GM21825 (cell line): ENCODE data around the gene CEBPB.
"Not testable (repeated sequence)": the region's sequence is repeated elsewhere in the genome, so short reads cannot be mapped to it uniquely, and the experiment has no call there.

Source experiments
- ATAC-seq: cut with Tn5 transposase; IDR thresholded peaks from one replicate; pipeline ENCODE4 v1.9.1; 2021; ENCODE audit warnings: mild to moderate bottlenecking, moderate library complexity; ENCODE audit not compliant: unreplicated experiment

CEBPB gene

DNA sequence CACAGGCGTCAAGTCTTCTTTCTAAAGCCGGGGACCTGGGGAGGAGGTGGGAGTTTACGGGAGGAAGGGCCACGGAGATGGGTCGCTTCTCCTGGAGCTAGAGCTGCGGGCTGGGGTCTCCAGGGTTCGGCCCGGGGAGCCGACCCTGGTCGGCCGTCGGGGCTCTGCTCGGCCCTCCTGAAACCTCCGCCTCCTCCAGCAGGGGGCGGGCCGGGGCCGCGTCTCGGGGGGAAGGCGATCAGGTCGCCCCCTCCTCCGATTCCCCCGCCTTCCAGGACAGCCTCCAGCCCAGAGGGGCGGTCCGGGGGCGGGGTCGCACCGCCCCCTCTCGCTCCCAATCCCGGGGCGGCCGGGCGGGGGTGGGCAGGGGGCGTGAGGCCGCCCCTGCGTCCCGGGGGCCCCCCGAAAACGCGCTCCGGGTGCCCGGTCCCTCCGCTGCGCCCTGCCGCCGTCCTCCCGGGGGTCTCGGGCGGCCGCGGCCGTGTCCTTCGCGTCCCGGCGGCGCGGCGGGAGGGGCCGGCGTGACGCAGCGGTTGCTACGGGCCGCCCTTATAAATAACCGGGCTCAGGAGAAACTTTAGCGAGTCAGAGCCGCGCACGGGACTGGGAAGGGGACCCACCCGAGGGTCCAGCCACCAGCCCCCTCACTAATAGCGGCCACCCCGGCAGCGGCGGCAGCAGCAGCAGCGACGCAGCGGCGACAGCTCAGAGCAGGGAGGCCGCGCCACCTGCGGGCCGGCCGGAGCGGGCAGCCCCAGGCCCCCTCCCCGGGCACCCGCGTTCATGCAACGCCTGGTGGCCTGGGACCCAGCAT lies at the start of gene CEBPB:
Gene CEBPB (plus strand): TSS at position 580 of the 814 bp plus-strand sequence. CDS start 204 bp downstream, at position 784.
- peak; percentile 36 for ATAC-seq

DNA sequence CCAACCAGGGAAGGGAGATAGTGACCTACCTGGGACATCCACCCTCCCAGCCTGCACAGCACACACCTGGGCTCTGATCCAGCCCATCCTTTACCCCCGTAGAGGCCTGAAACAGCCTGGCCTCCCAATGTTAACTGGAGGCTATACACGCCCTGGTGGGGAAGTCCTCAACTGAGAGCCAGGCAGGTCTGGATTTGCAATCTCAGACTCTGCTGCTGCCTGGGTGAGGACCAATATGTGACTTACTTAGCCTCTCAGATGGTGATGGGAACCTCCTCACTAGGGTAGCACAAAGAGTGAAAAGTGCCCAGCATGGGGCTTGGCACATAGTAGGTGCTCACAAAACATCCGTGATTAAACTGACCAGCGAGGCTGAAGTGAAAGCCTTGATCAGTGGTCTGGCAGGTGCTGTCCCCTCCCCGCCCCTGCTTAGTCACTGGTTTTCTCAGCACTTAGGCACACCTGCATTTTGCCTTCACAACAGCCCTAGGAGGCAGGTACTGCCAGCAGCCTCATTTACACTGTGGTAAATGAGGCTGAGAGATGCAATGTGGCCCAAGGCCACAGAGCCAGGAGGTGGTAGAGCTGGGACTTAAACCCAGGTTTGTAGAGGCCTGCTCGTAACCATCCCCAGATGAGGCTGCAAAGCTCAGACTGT lies 49.5 kb upstream of the CEBPB start:
- no peak for ATAC-seq

DNA sequence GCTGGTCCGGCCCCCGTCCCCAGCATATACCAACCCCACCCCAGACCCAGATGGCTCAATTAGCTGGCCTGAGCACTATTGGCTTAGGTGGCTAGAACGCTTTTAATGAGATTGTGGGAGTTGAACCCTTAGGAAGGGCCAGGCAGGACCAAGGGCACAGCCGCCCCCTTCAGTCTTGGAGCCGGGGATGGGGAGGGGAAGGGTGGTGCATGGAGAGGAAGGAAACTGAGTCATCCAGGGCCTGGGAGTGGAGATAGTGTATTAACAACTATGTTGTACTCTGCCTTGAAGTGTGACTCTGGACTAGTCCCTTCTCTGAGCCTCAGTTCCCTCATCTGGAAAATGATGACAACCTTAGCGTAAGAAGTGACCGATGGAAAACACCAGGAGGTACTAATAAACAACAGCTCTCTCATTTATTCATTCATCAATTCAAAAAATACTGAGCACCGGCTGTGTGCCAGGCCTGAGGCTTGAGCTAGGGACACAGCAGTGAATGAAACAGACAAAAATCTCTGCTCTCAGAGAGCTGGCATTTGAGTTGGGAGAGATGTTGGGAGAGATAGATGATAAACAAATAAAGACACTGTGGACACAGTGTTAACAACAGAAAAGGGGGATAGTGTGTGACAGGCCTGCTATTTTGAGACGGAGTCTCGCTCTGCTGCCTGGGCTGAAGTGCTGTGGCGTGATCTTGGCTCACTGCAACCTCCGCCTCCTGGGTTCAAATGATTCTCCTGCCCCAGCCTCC lies 48.6 kb upstream of the CEBPB start:
- ATAC-seq, result no peak

DNA sequence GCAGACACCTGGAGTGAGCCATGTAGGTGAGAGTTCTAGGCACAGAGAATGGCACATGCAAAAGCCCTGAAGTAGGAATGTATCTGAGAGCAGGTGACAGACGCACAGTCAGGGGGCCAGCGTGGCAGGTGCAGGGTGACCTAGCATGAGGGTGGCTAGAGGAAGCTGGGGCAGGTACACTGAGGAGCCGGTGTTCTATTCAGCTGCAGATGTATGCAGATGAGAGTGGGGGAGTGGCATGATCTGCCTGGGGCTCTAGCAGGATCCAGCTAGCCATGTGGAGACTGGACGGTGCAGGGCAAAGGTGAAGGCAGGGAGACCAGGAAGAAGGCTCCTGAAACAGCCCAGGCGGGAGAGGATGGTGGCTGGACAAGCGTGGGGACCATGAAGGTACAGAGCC lies 47.8 kb upstream of the CEBPB start:
- no peak for ATAC-seq

DNA sequence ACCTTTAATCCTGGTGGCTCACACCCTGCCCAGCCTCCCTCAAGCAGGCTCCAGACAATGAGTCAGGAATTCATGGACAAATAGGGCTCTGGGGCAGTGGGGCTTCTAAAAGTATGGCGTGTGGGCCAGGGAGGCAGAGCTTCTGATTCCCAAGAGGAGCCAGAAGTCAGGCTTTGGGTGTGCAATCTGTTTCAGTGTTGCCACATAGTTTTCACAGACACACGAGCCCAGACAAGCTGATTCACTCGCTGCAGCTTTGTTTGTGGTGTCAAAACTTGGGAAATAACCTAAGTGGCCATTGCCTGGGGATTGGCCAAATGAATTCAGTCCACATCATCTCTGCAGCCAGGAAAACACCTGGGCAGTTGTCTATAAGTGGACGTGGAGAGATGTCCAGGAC lies 46.3 kb upstream of the CEBPB start:
- no peak for ATAC-seq

DNA sequence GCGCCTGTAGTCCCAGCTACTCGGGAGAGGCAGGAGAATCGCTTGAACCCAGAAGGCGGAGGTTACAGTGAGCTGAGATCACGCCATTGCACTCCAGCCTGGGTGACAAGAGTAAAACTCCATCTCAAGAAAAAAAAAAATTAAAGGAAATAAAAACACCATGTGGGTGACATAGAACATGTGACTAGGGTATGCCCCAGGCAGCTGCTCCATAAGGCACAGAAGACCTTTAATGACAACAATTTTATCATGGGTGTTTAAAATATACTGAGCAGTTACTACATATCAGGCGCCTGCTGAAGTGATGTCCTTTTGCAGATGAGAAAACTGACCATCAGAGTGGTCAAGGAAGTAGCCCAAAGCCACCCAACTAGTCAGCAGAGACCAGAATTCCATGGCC lies 45.1 kb upstream of the CEBPB start:
- no peak for ATAC-seq

DNA sequence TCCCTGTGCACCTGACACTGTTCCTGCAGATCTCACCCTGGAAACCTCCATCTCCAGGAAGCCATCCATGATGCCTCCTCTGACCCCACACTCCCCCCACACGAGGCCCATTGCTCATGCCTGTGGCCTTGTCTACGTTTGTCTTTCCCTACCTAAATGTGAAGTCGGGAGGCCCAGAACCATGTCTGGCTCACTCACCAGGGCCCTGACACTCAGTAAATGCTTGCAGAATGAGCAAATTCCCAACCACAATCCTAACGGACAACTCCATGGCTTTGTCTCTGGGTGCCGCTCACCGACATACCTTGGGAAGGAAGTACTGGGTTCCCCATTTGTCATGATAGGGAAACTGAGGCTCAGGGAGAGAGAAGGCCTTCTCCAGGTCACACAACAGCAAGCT lies 44.4 kb upstream of the CEBPB start:
- no peak for ATAC-seq

DNA sequence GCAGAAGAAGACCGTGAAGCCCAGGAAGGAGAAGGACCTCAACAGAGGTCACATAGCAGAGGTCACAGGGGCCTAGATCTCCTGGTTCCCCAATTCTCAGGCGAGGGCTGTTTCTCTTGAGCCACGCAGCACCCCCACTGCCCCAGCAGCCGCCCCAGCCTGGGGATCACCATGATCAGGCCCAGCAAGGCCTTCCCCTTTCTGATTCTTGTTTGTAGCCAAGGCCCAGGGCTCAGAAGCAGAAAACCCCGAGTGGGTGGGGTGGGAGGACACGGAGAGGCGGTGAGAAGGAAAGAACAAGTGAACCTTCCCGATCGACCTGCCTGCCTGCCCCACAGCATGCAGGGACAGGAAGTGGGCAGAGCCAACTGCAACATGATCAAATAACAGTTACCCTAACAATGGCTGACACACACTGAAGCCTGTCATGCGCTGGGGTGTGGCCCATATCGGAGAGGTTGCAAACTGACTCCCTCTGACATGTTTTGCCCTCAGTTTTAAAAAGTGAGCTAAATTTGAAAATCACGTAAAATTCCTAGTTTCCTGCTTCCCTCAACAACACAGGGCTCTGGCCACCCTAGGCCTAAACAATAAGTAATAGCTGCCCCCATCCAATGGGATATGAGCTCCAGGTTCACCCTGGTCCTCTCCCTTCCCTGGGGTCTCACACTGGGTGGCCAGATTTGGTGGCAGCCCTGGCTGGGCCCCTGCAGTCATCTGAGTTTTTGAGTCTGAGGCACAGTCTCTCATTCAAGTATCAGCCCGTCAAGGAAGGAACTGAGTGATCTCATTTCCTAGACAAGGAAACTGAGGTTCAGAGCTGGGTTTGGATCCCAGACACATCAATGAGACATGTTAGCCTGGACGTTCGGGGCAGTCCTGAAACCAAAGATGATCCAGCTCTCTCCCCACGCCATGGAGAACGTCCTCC lies 43.6 kb upstream of the CEBPB start:
- peak; percentile 56 for ATAC-seq

DNA sequence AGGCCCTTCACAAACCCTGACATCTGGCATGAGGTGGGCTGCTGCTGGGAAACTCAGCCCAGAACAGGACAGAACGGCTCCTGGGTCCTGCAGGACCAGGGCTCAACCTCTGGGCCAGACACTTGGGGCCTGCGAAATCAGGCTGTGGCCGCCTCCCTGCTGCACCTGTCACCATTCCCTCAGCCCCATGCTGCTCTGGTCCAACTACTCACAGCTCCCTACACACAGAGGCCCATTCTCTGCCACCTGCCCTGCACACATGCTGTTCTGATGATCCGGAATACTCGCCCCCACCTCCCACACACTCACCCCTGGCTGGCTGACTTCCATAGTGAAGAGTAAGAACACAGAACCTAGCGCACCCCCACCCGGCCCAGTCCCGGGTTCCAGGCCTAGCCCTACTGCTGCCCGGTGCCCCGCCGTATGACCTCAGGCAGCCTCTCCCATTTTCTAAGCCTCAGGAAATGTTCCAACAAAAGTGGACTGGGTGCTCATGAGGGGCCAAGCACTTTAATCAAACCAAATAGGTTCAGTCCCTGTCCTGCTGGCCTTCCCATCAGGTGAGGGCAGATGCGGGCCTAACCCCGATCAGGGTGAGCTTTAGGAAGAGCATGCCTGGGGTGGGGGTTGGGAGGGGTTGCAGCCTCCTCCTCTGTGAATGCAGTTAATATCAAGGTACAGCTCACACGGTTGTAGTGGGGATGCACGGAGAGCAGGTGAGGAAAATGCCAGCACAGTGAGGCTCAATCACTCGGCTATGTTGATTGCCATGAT lies 41.0 kb upstream of the CEBPB start:
- ATAC-seq, result no peak

DNA sequence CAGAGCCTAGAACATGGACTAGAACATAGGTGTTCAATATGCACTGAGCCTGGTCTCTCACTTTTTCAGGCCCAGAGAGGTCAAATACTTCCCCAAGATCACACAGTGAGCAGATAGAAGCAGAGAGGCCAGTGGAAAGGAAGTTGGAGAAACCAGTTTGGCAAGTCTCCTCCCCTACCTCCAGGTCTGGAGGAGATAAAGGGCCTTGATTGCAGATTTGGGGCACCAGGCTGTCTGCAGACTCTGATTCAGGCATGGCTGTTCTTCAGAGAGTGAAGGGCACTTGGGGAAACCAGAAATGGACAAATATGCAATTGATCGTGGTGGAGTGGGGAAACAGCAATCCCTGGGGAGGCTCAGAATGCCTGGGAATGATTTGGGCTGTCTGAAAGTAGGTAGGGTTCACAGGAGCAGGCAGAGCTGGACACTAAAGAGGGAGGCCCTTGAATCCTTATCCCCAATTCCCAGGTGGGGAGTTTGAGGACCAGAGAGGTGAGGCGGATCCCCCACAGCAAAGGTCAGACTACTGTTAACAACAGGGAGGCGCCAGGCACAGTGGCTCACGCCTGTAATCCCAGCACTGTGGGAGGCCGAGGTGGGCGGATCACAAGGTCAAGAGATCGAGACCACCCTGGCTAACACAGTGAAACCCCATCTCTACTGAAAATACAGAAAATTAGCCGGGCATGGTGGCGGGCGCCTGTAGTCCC lies 39.4 kb upstream of the CEBPB start:
- no peak for ATAC-seq

DNA sequence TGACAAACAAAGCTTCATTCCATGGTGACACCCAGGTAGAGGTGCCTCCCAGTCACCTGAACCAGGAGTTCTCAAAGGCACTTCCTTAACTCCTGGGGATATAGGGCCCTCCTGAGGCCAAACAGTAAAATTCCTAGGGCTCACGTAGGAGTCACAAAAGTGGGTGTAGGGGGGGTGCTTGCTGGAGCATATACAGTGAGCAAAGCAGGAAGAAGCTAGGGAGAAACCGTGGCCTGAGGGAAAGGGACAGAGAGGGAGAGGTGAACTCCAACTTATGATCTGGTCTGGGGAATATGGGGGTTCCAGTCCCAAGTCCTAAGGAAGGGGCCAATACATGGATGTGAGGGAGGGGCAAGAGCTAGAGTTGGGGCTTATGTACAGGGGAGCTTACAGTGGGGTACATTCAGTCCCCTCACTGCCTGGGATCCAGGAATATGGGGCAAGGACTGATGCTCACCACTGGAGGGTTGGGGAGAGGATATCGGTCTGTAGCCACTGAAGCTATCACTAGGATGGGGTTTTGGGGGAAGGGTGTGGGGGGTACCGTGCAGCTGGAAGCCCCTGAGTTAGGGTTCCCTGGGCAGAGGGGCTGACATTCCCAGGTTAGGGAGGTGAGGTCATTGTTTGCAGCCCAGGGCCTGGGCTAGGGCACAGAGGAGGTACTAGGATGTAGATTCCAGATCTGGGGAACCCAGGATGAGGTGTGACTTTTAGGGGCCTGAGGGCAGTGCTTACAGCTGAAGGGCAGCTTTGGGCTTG lies 38.1 kb upstream of the CEBPB start:
- ATAC-seq, result no peak

DNA sequence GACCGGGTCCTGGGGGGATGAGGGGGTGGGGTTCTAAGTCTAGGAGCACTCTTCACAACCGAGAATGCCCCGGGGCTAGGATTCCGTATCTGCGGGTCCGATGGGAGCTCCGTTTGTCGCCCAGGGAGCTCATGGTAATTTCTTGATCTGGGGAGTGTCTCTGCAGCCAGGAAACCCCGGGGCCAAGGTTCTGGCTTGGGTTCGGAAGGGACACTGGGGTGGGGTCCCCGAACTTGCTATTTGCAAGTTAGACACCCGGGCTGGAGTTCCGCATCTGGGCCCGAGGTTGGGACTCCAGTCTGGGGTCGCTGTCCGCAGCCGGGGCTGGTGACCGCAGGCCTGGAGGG lies 37.5 kb upstream of the CEBPB start:
- no peak for ATAC-seq

DNA sequence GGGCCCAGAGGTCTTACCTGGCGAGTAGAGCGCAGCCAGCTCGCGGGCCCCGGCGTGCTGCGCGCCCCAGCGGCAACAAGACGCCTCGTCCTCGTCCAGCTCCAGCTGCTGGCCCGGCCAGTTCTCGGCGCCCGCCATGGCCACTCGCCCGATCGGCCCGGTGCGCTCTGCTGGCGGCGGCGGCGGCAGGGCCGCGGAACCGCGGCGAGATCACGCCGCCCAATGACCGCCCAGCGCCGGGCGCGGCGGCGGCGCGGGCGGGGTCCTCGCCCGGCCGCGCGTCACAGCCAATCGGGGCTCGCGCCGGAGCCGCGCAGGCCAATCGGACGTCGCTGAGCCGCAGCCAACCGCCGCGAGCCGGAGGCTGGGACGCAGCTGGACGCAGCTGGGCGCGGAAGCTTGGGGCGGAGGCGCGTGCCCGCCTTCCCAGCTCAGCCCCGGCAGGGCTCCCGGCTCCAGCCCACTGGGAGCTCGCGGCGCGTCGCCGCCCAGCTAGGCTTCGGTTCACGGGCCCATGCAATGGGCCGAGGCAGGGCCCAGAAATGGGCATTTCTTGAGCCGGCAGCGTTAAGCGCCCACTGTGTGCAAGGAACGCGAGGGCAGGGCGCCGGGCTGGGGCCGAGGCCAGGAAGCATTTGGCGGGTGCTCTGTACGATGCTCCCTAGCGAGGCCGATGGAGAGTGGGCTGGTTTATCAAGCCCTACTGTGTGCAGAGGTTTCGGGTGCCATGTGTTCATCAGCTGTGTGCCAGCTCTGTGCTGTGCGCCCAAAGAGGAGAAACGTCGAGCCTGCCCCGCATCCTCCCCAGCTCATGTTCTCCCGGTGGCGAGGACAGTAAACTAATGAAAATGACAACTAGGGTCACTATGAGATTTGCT lies 36.9 kb upstream of the CEBPB start, which contains the start of gene PEDS1:
Gene PEDS1 (minus strand): TSS at position 224 of the 878 bp plus-strand sequence. CDS start 86 bp downstream, at position 138.
- ATAC-seq, result peak; percentile 91

DNA sequence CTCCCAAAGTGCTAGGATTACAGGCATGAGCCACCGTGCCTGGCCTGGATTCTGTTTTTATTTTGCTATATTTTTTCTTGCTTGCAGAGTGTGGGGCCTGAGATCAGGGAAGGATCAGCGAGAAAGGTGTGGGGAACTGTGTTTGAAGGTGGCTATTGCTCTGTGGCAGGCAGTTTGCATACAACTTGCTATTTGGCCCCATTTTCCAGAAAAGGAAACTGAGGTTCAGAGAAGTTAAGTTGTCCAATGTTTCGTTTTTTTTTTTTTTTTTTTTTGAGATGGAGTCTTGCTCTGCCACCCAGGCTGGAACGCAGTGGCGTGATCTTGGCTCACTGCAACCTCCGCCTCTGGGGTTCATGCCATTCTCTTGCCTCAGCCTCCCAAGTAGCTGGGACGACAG lies 29.1 kb upstream of the CEBPB start:
- ATAC-seq, result not testable (repeated sequence)

DNA sequence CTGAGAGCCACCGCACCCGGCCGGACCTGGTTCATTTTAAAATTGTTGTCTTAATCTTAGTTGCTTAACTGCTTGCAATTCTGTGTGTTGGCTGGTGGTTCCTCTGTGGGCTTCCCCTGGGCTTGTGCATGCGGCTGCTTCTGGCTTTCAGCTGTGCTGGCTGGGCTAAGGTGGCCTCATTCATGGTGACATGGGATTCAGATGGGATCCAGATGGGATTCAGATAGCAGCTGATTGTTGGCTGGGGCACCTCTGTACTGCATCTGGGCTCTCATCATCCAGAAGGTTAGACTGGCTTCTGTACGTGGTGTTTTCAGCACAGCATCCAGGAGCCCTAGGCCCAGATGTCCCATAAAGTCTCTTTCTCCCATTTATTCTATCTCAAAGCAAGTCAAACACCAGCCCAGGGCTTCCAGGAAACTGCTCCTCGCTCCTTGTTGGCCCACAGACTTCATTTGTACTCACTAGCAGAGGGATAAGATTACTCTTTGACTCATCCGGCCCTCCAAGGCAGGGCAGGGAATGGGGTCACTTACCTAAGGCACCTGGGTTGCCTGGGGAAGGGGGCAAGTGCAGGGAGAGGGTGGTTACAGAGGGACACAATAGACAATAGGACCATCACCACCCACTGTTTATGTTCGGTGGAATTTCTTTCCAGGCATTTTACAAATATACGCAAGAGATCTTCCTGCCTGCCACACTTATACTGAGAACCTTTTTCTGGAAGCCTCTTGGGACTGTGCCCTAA lies 26.9 kb upstream of the CEBPB start:
- ATAC-seq, result no peak

DNA sequence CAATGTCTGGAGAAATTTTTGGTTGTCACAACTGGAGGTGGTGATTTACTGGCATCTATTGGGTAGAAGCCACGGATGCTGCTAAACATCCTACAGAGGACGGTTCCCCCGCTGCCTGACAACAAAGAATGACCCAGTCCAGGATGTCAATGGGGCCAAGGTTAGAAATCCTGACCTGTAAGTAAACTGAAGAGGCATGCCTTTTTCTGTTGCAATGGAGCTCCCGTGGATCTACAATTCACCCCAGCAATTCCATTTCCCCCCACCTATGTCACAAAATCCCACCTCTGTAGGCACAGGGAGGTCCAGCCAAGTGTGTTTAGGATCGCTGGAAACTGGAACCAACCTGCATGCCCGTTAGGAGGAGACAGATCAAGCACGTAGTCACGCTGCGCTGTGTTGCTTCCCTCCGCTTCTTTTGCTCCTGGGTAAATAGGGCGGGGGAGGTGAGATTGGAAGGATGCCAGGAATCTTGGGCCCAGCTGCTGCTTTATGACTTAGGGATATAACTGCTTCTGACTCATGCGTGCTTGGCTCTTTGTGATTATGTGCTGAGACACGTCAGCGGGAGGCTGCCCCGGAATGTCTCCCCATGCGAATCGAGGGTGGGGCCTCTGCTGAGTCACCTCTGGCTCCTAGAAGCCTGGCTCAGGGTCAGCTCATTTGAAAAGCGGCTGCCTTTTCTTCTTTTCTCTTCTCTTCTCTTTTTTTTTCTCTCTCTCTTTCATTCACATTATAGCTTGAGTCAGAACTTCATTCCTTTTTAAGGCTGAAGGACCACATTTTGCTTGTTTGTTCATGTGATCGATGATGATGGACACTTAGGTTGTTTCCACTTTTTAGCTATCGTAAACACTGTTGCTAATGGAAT lies 24.7 kb upstream of the CEBPB start:
- ATAC-seq, result peak; percentile 92
